K562 (cell line): ENCODE data around the gene TRIM37. TPM values are rescaled to one million over a fixed set of nuclear protein-coding genes. Genes with fewer than 3 reads are reported as not detected.

ENCODE experiments used
- EZH2 ChIP-seq: IDR thresholded peaks from 2 replicates; pipeline ENCODE4 v1.6.1; 2012; ENCODE audit warnings: low read depth, mild to moderate bottlenecking, inconsistent platforms, low read length, borderline replicate concordance
- NRF1 ChIP-seq, 2 experiments: fragments of 450-650 bp; IDR thresholded peaks in 1 of 2; conservative IDR thresholded peaks in 1 of 2; 2 replicates each; pipeline ENCODE4 v1.6.1; 2014; ENCODE audit warnings: mild to moderate bottlenecking in 2 of 2
- PHF20 ChIP-seq: fragments of 450-650 bp; IDR thresholded peaks from 2 replicates; pipeline ENCODE4 v1.6.1; 2018; ENCODE audit not compliant: partially characterized antibody
- PML ChIP-seq: IDR thresholded peaks from 2 replicates; pipeline ENCODE4 v1.6.1; 2012; ENCODE audit warnings: low read length, inconsistent platforms
- POLR2AphosphoS5 ChIP-seq: IDR thresholded peaks from 2 replicates; pipeline ENCODE4 v1.6.1; 2011; ENCODE audit warnings: mild to moderate bottlenecking, low read depth, low read length, moderate library complexity; ENCODE audit not compliant: control insufficient read depth, insufficient read depth
- POLR2G ChIP-seq: fragments of 200-400 bp; formaldehyde crosslinking; IDR thresholded peaks from 2 replicates; pipeline ENCODE4 v1.6.1; 2017; ENCODE audit warnings: low read depth, mild to moderate bottlenecking, antibody characterized with exemption, low read length, moderate library complexity
- PYGO2 ChIP-seq: fragments of 450-650 bp; IDR thresholded peaks from 2 replicates; pipeline ENCODE4 v1.6.1; 2016; ENCODE audit warnings: mild to moderate bottlenecking, missing genetic modification characterization, moderate library complexity, missing compliant biosample characterization
- polyA plus RNA-seq, 8 experiments: library from polyadenylated mRNA; depleted of rRNA in 4 of 8; stranded (reverse) in 5 of 8; unstranded in 3 of 8; fragments of >200 nt; fragmentation: Nextera tagmentation in 2 of 8; fragmentation: Illumina TruSeq in 1 of 8; extraction: Ambion mirVana in 2 of 8; extraction: Trizol in 1 of 8; gene quantifications; 2 replicates each; pipeline versions ENCODE4 v1.2.1 to v1.2.3, GENCODE V29; 2011 to 2014; ENCODE audit warnings: inconsistent platforms in 1 of 8, missing spikeins in 1 of 8
- total RNA-seq, 7 experiments: library from RNA; depleted of rRNA in 6 of 7; stranded (reverse); fragments of >200 nt in 6 of 7; fragmentation: Illumina TruSeq in 2 of 7; extraction: Trizol in 2 of 7; gene quantifications; 2 replicates each; pipeline versions ENCODE4 v1.2.1 to v1.2.3, GENCODE V29; 2011 to 2021; ENCODE audit warnings: low replicate concordance in 1 of 7
- TF ChIP-seq, protein P1 (sequence below): sonication (generic); formaldehyde crosslinking; IDR thresholded peaks from 2 replicates; pipeline ENCODE4 v1.8.0; 2023; ENCODE audit warnings: missing genetic modification reagents, mild to moderate bottlenecking, borderline replicate concordance
- TF ChIP-seq, protein P2 (sequence below): fragments of 250-450 bp; sonication (Bioruptor Pico); IDR thresholded peaks from 2 replicates; pipeline ENCODE4 v1.8.0; 2021; ENCODE audit warnings: borderline replicate concordance, mild to moderate bottlenecking, moderate library complexity; ENCODE audit not compliant: poor library complexity, severe bottlenecking
- TF ChIP-seq, protein P3 (sequence below): fragments of 450-650 bp; IDR thresholded peaks from 2 replicates; pipeline ENCODE4 v1.6.1; 2016; ENCODE audit warnings: borderline replicate concordance
- TF ChIP-seq, protein P4 (sequence below): sonication (generic); formaldehyde crosslinking; IDR thresholded peaks from 2 replicates; pipeline ENCODE4 v1.9.0; 2022; ENCODE audit warnings: mild to moderate bottlenecking, missing genetic modification reagents
- TF ChIP-seq, protein P5 (sequence below), 3 experiments: IDR thresholded peaks in 2 of 3; conservative IDR thresholded peaks in 1 of 3; 2 replicates each; pipeline ENCODE4 v1.5.1; 2011 to 2012; ENCODE audit warnings: low read length in 3 of 3, mild to moderate bottlenecking in 3 of 3, control low read depth in 2 of 3, improper control_type of control experiment in 1 of 3, inconsistent platforms in 1 of 3, low read depth in 1 of 3, mixed read lengths in 1 of 3, moderate library complexity in 1 of 3; ENCODE audit not compliant: insufficient read depth in 2 of 3
- TF ChIP-seq, protein P6 (sequence below): sonication (generic); formaldehyde crosslinking; IDR thresholded peaks from 2 replicates; pipeline ENCODE4 v1.8.0; 2022; ENCODE audit warnings: mild to moderate bottlenecking, missing genetic modification reagents

Gene TRIM37
- total and polyA plus RNA-seq, 9 of the 15 experiments (the other 6 are each of a cell fraction or from before 2014, with no cell fraction given), result 4.5 to 31.4 (median 23.8) TPM

DNA sequence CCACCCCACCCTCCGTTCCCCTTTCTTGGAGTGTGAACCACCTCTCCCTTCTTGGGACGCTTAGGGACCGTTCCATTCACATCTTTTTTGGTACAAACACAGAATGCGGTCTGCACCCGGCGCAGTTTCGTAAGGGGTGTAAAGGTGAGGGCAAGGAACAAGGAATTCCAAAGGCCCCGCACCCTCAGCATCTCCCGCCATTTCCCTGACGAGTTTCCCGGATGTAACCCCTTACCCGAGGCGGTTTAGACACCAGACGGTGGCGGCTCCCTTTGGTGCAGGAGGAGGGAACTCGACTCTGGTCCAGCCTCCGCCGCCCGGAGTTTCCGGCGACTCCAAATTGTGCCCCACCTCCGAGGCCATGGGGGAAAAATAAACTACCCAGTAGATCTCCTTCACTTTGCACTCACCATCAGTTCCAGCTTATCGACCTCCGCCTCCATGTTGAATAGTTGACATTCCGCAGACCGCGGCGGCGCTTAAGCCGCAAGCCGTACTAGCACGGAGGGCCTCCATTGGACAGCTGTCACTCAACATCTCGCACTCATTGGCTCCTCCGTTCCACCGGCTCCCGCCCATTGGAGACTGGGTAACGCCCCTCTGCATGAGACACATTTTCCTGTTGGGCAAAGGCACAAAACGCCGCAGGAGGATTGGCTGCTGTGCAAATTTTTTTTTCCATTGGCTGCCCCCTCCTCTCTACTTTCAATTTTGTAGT lies 48.2 kb upstream of the TRIM37 start, which contains the start of gene SKA2 (continued):
- TF ChIP-seq, protein P1, sequence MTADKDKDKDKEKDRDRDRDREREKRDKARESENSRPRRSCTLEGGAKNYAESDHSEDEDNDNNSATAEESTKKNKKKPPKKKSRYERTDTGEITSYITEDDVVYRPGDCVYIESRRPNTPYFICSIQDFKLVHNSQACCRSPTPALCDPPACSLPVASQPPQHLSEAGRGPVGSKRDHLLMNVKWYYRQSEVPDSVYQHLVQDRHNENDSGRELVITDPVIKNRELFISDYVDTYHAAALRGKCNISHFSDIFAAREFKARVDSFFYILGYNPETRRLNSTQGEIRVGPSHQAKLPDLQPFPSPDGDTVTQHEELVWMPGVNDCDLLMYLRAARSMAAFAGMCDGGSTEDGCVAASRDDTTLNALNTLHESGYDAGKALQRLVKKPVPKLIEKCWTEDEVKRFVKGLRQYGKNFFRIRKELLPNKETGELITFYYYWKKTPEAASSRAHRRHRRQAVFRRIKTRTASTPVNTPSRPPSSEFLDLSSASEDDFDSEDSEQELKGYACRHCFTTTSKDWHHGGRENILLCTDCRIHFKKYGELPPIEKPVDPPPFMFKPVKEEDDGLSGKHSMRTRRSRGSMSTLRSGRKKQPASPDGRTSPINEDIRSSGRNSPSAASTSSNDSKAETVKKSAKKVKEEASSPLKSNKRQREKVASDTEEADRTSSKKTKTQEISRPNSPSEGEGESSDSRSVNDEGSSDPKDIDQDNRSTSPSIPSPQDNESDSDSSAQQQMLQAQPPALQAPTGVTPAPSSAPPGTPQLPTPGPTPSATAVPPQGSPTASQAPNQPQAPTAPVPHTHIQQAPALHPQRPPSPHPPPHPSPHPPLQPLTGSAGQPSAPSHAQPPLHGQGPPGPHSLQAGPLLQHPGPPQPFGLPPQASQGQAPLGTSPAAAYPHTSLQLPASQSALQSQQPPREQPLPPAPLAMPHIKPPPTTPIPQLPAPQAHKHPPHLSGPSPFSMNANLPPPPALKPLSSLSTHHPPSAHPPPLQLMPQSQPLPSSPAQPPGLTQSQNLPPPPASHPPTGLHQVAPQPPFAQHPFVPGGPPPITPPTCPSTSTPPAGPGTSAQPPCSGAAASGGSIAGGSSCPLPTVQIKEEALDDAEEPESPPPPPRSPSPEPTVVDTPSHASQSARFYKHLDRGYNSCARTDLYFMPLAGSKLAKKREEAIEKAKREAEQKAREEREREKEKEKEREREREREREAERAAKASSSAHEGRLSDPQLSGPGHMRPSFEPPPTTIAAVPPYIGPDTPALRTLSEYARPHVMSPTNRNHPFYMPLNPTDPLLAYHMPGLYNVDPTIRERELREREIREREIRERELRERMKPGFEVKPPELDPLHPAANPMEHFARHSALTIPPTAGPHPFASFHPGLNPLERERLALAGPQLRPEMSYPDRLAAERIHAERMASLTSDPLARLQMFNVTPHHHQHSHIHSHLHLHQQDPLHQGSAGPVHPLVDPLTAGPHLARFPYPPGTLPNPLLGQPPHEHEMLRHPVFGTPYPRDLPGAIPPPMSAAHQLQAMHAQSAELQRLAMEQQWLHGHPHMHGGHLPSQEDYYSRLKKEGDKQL (CRISPR knock-in tag), result 0 out of 2 replicates have a peak, but pooled peaks have one; percentile 80
- TF ChIP-seq POLR2G (peak; percentile 83), POLR2AphosphoS5 (peak; percentile 35; the same call in 1 of the 2 replicates), PHF20 (peak; percentile 27), EZH2 (no peak), PYGO2 (tag) (peak; percentile 69; the same call in 1 of the 2 replicates), PML (peak; percentile 34; the same call in 1 of the 2 replicates), NRF1 (conservative IDR thresholded peaks at IDR 0.05 in 1 of 2, IDR thresholded peaks at IDR 0.05 in 1 of 2) (peak; percentile 63 to 69; a peak in 3 of 4 replicates)
- TF ChIP-seq, protein P2, sequence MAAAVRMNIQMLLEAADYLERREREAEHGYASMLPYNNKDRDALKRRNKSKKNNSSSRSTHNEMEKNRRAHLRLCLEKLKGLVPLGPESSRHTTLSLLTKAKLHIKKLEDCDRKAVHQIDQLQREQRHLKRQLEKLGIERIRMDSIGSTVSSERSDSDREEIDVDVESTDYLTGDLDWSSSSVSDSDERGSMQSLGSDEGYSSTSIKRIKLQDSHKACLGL (CRISPR knock-in tag), result no peak
- TF ChIP-seq, protein P3, sequence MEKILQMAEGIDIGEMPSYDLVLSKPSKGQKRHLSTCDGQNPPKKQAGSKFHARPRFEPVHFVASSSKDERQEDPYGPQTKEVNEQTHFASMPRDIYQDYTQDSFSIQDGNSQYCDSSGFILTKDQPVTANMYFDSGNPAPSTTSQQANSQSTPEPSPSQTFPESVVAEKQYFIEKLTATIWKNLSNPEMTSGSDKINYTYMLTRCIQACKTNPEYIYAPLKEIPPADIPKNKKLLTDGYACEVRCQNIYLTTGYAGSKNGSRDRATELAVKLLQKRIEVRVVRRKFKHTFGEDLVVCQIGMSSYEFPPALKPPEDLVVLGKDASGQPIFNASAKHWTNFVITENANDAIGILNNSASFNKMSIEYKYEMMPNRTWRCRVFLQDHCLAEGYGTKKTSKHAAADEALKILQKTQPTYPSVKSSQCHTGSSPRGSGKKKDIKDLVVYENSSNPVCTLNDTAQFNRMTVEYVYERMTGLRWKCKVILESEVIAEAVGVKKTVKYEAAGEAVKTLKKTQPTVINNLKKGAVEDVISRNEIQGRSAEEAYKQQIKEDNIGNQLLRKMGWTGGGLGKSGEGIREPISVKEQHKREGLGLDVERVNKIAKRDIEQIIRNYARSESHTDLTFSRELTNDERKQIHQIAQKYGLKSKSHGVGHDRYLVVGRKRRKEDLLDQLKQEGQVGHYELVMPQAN, result peak; percentile 73; the same call in 1 of the 2 replicates
- TF ChIP-seq, protein P4, sequence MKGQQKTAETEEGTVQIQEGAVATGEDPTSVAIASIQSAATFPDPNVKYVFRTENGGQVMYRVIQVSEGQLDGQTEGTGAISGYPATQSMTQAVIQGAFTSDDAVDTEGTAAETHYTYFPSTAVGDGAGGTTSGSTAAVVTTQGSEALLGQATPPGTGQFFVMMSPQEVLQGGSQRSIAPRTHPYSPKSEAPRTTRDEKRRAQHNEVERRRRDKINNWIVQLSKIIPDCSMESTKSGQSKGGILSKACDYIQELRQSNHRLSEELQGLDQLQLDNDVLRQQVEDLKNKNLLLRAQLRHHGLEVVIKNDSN (CRISPR knock-in tag), result no peak
- TF ChIP-seq, protein P5, sequence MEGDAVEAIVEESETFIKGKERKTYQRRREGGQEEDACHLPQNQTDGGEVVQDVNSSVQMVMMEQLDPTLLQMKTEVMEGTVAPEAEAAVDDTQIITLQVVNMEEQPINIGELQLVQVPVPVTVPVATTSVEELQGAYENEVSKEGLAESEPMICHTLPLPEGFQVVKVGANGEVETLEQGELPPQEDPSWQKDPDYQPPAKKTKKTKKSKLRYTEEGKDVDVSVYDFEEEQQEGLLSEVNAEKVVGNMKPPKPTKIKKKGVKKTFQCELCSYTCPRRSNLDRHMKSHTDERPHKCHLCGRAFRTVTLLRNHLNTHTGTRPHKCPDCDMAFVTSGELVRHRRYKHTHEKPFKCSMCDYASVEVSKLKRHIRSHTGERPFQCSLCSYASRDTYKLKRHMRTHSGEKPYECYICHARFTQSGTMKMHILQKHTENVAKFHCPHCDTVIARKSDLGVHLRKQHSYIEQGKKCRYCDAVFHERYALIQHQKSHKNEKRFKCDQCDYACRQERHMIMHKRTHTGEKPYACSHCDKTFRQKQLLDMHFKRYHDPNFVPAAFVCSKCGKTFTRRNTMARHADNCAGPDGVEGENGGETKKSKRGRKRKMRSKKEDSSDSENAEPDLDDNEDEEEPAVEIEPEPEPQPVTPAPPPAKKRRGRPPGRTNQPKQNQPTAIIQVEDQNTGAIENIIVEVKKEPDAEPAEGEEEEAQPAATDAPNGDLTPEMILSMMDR (IDR thresholded peaks at IDR 0.05 in 2 of 3, conservative IDR thresholded peaks at IDR 0.05 in 1 of 3; ENCODE audit: insufficient read depth in 2 of 3, low read depth in 1 of 3, low read length in 3 of 3), result peak in 1 of 3 experiments; percentile 0; a peak in 1 of 6 replicates
- TF ChIP-seq, protein P6, sequence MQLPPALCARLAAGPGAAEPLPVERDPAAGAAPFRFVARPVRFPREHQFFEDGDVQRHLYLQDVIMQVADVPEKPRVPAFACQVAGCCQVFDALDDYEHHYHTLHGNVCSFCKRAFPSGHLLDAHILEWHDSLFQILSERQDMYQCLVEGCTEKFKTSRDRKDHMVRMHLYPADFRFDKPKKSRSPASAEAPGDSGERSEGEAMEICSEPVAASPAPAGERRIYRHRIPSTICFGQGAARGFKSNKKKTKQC, result 0 out of 2 replicates have a peak, but pooled peaks have one; percentile 60
